ENCODE results near the gene POU2F1. TPM values are rescaled to one million over a fixed set of nuclear protein-coding genes. Genes with fewer than 3 reads are reported as not detected.

POU2F1 gene
- total RNA-seq, result 4.8 and 5.7 TPM in 2 replicates

GRCh38 chr1:167220537-167221125, at the start of gene POU2F1:
Gene POU2F1, plus strand, starts transcription at chr1:167220886. Its CDS starts 12 bp downstream, at chr1:167220898.

Other genes with a start within 250 kb of the POU2F1 start
- gene ILDR2, start 245.3 kb upstream of the POU2F1 start, total RNA-seq, result under 0.01 TPM in 1 of 2 replicates, not detected in the other
- not detected in 2 replicates for gene MAEL, start 231.6 kb upstream of the POU2F1 start, total RNA-seq
- gene GPA33, start 130.5 kb upstream of the POU2F1 start, total RNA-seq, result not detected in 2 replicates
- gene STYXL2, start 126.8 kb upstream of the POU2F1 start, total RNA-seq, result not detected in 2 replicates